OCI-LY7 (cell line): ENCODE results near the gene ANKRD11.

Experiments
- CTCF ChIP-seq: fragments of 200-600 bp; sonication (generic); conservative IDR thresholded peaks from 2 replicates; pipeline ENCODE4 v1.5.1; 2014; ENCODE audit warnings: mild to moderate bottlenecking, antibody characterized with exemption, low read length, moderate library complexity, mixed read lengths
- EZH2phosphoT487 ChIP-seq: fragments of 200-600 bp; sonication (generic); IDR thresholded peaks from 2 replicates; pipeline ENCODE4 v1.6.1; 2018; ENCODE audit warnings: low read depth, borderline replicate concordance, mild to moderate bottlenecking, mixed run types, antibody characterized with exemption, low read length, moderate library complexity, mixed read lengths

GRCh38 chr16:89378947-89379771, 111.2 kb downstream of the ANKRD11 start:
- no peak for TF ChIP-seq CTCF
- TF ChIP-seq EZH2phosphoT487, result no peak
